ENCODE results near the gene CDHR1.

The CDHR1 gene

DNA sequence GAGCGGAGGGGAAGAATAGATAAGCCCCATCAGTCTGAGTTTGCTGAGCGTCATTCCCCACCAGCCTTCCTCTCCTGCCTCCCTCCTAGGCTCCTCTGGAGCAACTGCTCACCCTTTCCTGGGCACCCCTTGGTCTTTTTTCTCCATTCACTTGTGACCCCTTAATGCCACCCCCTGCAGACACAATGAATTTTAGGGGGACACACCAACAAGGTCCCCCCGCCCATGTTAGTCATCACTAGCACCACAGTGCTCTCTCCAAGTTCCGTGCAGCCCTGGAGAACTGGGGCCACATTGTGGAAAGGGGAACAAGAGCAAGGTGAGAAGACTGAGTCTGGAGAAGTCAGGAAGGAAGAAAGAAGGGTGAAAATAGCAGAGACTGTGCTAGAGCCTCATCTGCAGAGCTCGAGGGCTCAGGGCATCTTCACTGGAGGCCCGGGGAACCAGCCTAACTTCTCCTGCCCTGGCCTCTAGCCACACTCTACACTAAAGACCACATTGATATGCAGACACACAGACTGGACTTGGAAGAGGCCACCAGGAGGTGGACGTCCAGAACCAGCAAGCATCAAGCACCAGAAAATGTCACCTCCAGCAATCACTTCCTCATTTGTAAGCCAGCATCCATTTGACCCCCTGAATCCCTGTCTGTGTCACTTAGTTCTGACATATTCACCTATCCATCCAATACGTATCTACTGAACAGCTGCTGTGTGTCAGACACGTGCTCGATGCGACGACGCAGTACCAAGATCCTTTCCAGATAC is 68.0 kb downstream of the CDHR1 start:
- DNase-seq (ENCODE audit: low read depth in 2 of 2) = no peak

DNA sequence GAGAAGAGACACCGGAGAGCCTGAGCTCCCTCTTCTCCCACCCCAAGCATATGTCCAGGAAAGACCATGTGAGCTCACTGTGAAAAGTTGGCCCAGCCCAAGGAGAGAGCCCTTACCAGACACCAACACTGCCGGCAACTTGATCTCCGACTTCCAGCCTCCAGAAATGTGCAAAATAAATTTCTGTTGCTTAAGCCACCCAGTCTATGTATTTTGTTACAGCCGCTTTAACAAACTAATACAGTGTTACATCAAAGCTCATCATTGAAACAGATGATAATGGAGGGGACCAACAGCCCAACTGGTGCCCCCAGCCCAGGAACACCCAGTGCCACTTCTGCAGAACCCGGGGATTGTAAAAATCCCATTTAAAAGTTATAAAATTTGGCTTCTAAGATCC is 69.4 kb downstream of the CDHR1 start:
- no peak for DNase-seq (ENCODE audit: low read depth in 2 of 2)

- DNase-seq (ENCODE audit: low read depth in 2 of 2) = peak; percentile 55 to 71
These were observed 70.3 kb downstream of the CDHR1 start for GRCh38 chr10:84264611-84265141.

DNA sequence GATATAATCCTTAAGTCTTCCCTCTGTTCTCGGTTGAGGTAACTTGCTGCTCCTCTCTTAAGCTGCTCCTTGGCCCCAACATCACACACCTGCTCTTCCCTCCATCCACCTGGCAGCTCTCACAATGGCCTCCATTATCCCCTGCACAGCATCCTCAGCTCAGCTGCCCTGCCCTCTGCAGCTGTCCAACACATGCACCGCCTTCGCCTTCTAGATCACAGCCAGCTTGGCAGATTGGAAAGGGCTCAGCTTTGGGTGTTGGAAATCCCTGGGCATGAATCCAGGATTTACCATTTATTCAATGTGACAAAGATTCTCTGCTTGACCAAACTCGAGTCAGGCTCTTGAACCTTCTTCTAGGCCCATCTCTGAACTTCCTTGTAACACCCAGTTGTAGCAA is 71.1 kb downstream of the CDHR1 start:
- DNase-seq (ENCODE audit: low read depth in 2 of 2) = no peak

DNA sequence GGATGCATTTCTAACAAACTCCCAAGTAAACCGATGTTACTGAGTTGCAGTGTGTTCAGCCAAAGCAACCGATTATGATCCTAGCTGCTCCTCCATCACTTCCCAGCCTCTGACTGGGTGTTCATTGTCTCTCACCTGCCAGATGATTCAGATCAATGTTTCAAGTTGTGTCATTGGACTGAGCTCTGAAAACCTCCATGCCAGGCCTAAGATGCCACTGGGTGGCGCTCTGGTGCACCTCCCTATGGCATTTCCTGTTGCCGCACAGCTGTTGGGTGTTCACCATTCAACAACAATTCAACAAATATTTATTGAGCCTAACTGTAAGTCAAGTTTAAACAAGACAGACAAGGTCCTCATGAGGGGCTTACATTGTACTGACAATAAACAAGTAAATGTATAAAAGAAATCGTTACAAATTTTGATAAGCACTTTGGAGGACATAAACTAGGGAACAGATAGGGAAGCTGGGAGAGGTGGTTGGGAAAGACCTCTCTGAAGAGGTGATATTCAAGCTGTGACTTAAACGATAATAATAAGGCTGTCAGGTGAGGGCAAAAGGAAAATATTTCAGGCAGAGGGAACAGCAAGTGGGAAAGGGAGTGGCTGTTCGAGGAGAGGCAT is 73.3 kb downstream of the CDHR1 start:
- peak; percentile 55 to 78 for DNase-seq (ENCODE audit: low read depth in 2 of 2)

DNA sequence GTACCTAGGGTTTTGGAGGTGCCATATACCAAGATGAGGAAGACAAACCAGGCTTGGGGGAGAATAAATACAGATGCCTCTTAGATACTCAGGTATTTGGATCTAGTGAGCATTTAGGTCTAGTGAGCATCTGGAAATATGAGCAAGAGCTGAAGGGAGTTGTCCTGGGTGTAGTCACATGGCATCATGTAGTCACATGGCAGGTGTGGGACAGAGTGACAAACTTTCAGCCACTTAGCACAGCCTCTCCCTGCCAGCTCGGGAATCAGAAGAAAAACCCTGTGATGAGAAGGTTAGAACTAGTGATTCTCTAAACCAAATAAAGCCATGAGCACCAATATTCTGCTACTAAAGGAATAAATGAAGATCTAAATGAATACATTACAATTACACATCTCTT is 74.8 kb downstream of the CDHR1 start:
- DNase-seq (ENCODE audit: low read depth in 2 of 2) = no peak

Data from stimulated activated CD4-positive, alpha-beta T cell treated with anti-CD3 and anti-CD28 coated beads, Interleukin-12 subunit alpha, Interleukin-12 subunit beta, amount 100 ng/mL, for 24 hours (primary cell).